Colonic mucosa (tissue), 4 donors: ENCODE data around the gene MPPED1. TPM values are rescaled to one million over a fixed set of nuclear protein-coding genes. Genes with fewer than 3 reads are reported as not detected.

ENCODE experiments used
- DNase-seq: peaks from one replicate; pipeline ENCODE4 v3.0.0-alpha.2; 2020
- H3K27ac ChIP-seq: fragments of 200-600 bp; one replicate; pipeline ENCODE4 v1.8.0; 2021
- H3K27me3 ChIP-seq: fragments of 200-600 bp; one replicate; pipeline ENCODE4 v1.8.0; 2021
- H3K36me3 ChIP-seq: fragments of 200-600 bp; one replicate; pipeline ENCODE4 v1.8.0; 2021
- H3K4me1 ChIP-seq: fragments of 200-600 bp; one replicate; pipeline ENCODE4 v1.8.0; 2021; ENCODE audit warnings: mild to moderate bottlenecking
- H3K4me3 ChIP-seq: fragments of 200-600 bp; one replicate; pipeline ENCODE4 v1.8.0; 2021
- H3K9ac ChIP-seq, 2 donors: one replicate each; pipeline ENCODE4 v1.7.0; 2013; ENCODE audit warnings: control low read depth in 2 of 2, low read depth in 2 of 2, low read length in 2 of 2
- H3K9me3 ChIP-seq: fragments of 200-600 bp; one replicate; pipeline ENCODE4 v1.8.0; 2021
- intact Hi-C: fragments of 100-400 bp; cut with DNase I; formaldehyde crosslinking; loops from one replicate; pipeline ENCODE4 v1.14.1; 2022
- total RNA-seq, 2 donors: library from RNA; stranded (reverse); fragmentation: NEBNext Ultra II Directional in 1 of 2; extraction: Animal tissue kit (Norgen Biotek cat#: 25700) in 1 of 2; gene quantifications; one replicate each; pipeline ENCODE4 v1.2.1, GENCODE V29; 2021
- TF ChIP-seq, protein P1 (sequence below): fragments of 200-600 bp; IDR thresholded peaks from one replicate; pipeline ENCODE4 v1.8.0; 2022; ENCODE audit warnings: antibody characterized with exemption, mild to moderate bottlenecking
- donor health status: healthy.
- donor health status: DM: no; HTN: no; CAD: no.
- donor health status: DM: no; HTN: no; CAD: no.

MPPED1 gene
- total RNA-seq, 2 donors from 2014 or later, result 0.05 TPM; not detected in 1

GRCh38 chr22:43370036-43370435 is 41.8 kb upstream of the MPPED1 start:
- no peaks in the 10 kb centered on the region for H3K27me3 ChIP-seq
- no peaks in the 10 kb centered on the region for H3K9me3 ChIP-seq
- no peak overlapping the region for H3K9ac ChIP-seq
- H3K36me3 ChIP-seq, result no peaks in the 10 kb centered on the region
- TF ChIP-seq, protein P1, sequence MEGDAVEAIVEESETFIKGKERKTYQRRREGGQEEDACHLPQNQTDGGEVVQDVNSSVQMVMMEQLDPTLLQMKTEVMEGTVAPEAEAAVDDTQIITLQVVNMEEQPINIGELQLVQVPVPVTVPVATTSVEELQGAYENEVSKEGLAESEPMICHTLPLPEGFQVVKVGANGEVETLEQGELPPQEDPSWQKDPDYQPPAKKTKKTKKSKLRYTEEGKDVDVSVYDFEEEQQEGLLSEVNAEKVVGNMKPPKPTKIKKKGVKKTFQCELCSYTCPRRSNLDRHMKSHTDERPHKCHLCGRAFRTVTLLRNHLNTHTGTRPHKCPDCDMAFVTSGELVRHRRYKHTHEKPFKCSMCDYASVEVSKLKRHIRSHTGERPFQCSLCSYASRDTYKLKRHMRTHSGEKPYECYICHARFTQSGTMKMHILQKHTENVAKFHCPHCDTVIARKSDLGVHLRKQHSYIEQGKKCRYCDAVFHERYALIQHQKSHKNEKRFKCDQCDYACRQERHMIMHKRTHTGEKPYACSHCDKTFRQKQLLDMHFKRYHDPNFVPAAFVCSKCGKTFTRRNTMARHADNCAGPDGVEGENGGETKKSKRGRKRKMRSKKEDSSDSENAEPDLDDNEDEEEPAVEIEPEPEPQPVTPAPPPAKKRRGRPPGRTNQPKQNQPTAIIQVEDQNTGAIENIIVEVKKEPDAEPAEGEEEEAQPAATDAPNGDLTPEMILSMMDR, result no peak
- no peak for DNase-seq
- H3K4me1 ChIP-seq, result no peaks in the 10 kb centered on the region
- H3K4me3 ChIP-seq, result no peak overlapping the region
- intact Hi-C loops, result no loop called here
- no peak overlapping the region for H3K27ac ChIP-seq

GRCh38 chr22:43375951-43376455 is 35.8 kb upstream of the MPPED1 start:
- Histone ChIP-seq H3K4me3 (no peak overlapping the region), H3K4me1 (no peaks in the 10 kb centered on the region), H3K36me3 (no peaks in the 10 kb centered on the region), H3K27ac (no peak overlapping the region), H3K9me3 (no peaks in the 10 kb centered on the region), H3K9ac (no peak overlapping the region), H3K27me3 (no peaks in the 10 kb centered on the region)
- TF ChIP-seq, protein P1, result no peak
- no peak for DNase-seq
- intact Hi-C loops, result no loop called here

GRCh38 chr22:43376765-43377547 is 34.9 kb upstream of the MPPED1 start:
- Histone ChIP-seq H3K4me1 (no peaks in the 10 kb centered on the region), H3K9ac (no peak overlapping the region), H3K4me3 (no peak overlapping the region), H3K27me3 (no peaks in the 10 kb centered on the region), H3K9me3 (no peaks in the 10 kb centered on the region), H3K36me3 (no peaks in the 10 kb centered on the region), H3K27ac (no peak overlapping the region)
- TF ChIP-seq, protein P1, result no peak
- DNase-seq, result no peak
- intact Hi-C loops, result no loop called here

DNA sequence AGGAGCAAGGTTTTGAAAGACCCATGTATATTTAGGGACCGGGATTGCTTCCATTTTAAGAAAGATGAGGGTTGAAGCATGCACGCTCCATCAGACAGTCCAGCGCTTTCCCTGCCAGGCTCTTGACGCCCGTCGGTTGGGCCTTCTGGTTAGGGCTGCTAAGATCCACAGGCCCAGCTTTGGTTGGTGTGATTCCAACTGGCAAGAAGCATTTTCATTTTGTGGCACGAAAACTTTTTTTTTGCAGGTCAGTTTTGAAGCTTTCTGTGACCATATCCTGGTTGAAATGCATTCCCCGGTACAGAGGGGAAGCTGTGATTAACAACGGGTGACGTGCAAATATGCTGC is 34.3 kb upstream of the MPPED1 start:
- no peak for DNase-seq
- intact Hi-C loops, result no loop called here
- Histone ChIP-seq H3K27me3 (no peaks in the 10 kb centered on the region), H3K4me3 (no peak overlapping the region), H3K4me1 (no peaks in the 10 kb centered on the region), H3K9me3 (no peaks in the 10 kb centered on the region), H3K27ac (no peak overlapping the region), H3K9ac (no peak overlapping the region), H3K36me3 (no peaks in the 10 kb centered on the region)
- TF ChIP-seq, protein P1, result no peak

DNA sequence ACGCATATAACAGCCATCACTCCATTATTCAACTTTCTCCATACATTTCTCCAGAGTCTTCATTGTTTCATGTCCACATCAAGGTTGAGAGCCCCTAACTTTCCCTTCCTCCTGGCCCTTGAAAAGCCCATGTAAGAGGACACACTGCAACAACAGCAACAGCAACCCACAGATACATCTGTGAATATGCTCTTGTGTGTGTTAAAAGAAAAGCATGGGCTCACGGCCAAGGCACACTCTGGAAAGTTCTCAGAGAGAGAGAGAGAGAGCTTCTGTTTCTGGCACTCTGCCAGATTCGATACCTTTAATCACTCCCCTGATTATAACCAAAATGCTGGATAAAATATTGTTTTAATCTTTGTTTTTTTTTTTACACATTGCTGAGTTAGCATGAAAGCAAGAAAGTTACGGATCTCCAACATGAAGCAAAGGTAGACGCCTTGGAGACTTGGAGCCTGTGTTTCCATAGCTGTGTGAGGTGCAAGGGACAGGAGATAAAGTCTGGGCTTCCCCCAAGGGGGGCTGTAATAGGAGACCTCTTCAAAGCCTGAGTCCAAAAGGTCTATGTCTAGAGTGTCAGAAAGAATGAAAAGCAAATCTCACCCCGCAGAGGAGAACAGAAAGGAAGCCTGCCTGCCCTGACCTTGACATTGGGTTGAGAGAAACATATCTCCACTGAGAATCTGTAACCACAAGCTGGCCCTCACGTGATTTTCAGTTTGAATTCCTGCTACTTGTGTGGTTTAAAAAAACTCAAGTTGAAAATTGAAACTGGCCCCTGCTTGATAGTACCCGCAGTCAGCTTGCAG is 33.7 kb upstream of the MPPED1 start:
- no peaks in the 10 kb centered on the region for H3K4me1 ChIP-seq
- H3K9ac ChIP-seq, result no peak overlapping the region
- intact Hi-C loops, result no loop called here
- H3K27me3 ChIP-seq, result no peaks in the 10 kb centered on the region
- no peak overlapping the region for H3K4me3 ChIP-seq
- H3K27ac ChIP-seq, result no peak overlapping the region
- H3K36me3 ChIP-seq, result no peaks in the 10 kb centered on the region
- H3K9me3 ChIP-seq, result no peaks in the 10 kb centered on the region
- TF ChIP-seq, protein P1, result no peak
- peak; percentile 34 for DNase-seq
